Caco-2 (cell line): ENCODE results near the gene MMP19. TPM values are rescaled to one million over a fixed set of nuclear protein-coding genes. Genes with fewer than 3 reads are reported as not detected.
"Not testable (repeated sequence)": the region's sequence is repeated elsewhere in the genome, so short reads cannot be mapped to it uniquely, and the experiment has no call there.

ENCODE experiments used
- BruUV-seq: library from RNA; stranded (reverse); fragments of 400-500 nt; replicated peaks from 2 replicates; lab custom pipeline; 2021; lab: Mats Ljungman, UMichigan
- CTCF ChIA-PET: fragments of 300-600 bp; sonication (Branson Sonifier 250); formaldehyde crosslinking; loops from one replicate; lab custom pipeline; 2022; ENCODE audit warnings: antibody characterized with exemption; lab: Charles Lee
- POLR2A ChIA-PET: fragments of 300-600 bp; sonication (Branson Sonifier 250); formaldehyde crosslinking; loops from one replicate; lab custom pipeline; 2022; ENCODE audit warnings: antibody characterized with exemption; lab: Charles Lee
- DNase-seq, 2 experiments: peaks; one replicate each; pipeline versions ENCODE4 v3.0.0 to v3.0.0-alpha.2; 2020 to 2022
- H3K27me3 ChIP-seq: replicated peaks from 2 replicates; pipeline ENCODE4 v1.6.0; 2011; ENCODE audit warnings: low read length; ENCODE audit not compliant: control insufficient read depth, insufficient read depth
- H3K36me3 ChIP-seq: 2 replicates; pipeline ENCODE4 v1.5.1; 2011; ENCODE audit warnings: low read length; ENCODE audit not compliant: control insufficient read depth, insufficient read depth
- H3K4me1 ChIP-seq: fragments of 250-450 bp; sonication (Bioruptor Pico); 2 replicates; pipeline ENCODE4 v1.5.1; 2020; ENCODE audit warnings: mild to moderate bottlenecking
- H3K4me3 ChIP-seq: 2 replicates; pipeline ENCODE4 v1.5.1; 2011; ENCODE audit warnings: low read depth, mild to moderate bottlenecking, control low read depth, low read length
- H3K9me3 ChIP-seq: fragments of 250-450 bp; sonication (Bioruptor Pico); 2 replicates; pipeline ENCODE4 v1.5.1; 2020; ENCODE audit warnings: mild to moderate bottlenecking, moderate library complexity
- H3K27ac Mint-ChIP-seq: one replicate; pipeline ENCODE4 v1.8.0; 2022; ENCODE audit warnings: mixed read lengths; ENCODE audit not compliant: unreplicated experiment
- H3K27me3 Mint-ChIP-seq: one replicate; pipeline ENCODE4 v1.8.0; 2022; ENCODE audit warnings: mixed read lengths; ENCODE audit not compliant: insufficient read depth, unreplicated experiment
- H3K36me3 Mint-ChIP-seq: one replicate; pipeline ENCODE4 v1.8.0; 2022; ENCODE audit warnings: mild to moderate bottlenecking, mixed read lengths; ENCODE audit not compliant: insufficient read depth, unreplicated experiment
- H3K4me1 Mint-ChIP-seq: one replicate; pipeline ENCODE4 v1.8.0; 2022; ENCODE audit warnings: low read depth, mixed read lengths; ENCODE audit not compliant: unreplicated experiment
- H3K4me3 Mint-ChIP-seq: one replicate; pipeline ENCODE4 v1.8.0; 2022; ENCODE audit warnings: mild to moderate bottlenecking, moderate library complexity, mixed read lengths; ENCODE audit not compliant: unreplicated experiment
- H3K9me3 Mint-ChIP-seq: one replicate; pipeline ENCODE4 v1.8.0; 2022; ENCODE audit warnings: mixed read lengths; ENCODE audit not compliant: unreplicated experiment
- intact Hi-C: fragments of 100-400 bp; cut with micrococcal nuclease; formaldehyde crosslinking; loops from one replicate; pipeline ENCODE4 v1.10.0; 2022; ENCODE audit not compliant: unreplicated experiment
- total RNA-seq: library from RNA; stranded (reverse); gene quantifications from 2 replicates; pipeline ENCODE4 v1.2.3, GENCODE V29; 2022
- TF ChIP-seq, protein P1 (sequence below), 2 experiments: fragments of 200-600 bp in 1 of 2; IDR thresholded peaks; 1 replicate in 1 of 2; 2 replicates in 1 of 2; pipeline versions ENCODE4 v1.5.1 to v1.8.0; 2011 to 2022; ENCODE audit warnings: antibody characterized with exemption in 1 of 2, control low read depth in 1 of 2, inconsistent platforms in 1 of 2, low read depth in 1 of 2, low read length in 1 of 2, mild to moderate bottlenecking in 1 of 2, moderate library complexity in 1 of 2; ENCODE audit not compliant: insufficient read depth in 1 of 2, severe bottlenecking in 1 of 2, unreplicated experiment in 1 of 2

The MMP19 gene
- total RNA-seq, 1 experiment from 2014 or later: 2.2 TPM

- CTCF ChIA-PET: no interaction called here
- Histone ChIP-seq H3K9me3 (no peaks in the 10 kb centered on the region), H3K36me3 (no peaks in the 10 kb centered on the region; the same call in 1 of the 2 replicates), H3K4me3 (no peak overlapping the region), H3K27me3 (no peaks in the 10 kb centered on the region), H3K4me1 (peaks cover 9% of the 10 kb centered on the region)
- TF ChIP-seq, protein P1, sequence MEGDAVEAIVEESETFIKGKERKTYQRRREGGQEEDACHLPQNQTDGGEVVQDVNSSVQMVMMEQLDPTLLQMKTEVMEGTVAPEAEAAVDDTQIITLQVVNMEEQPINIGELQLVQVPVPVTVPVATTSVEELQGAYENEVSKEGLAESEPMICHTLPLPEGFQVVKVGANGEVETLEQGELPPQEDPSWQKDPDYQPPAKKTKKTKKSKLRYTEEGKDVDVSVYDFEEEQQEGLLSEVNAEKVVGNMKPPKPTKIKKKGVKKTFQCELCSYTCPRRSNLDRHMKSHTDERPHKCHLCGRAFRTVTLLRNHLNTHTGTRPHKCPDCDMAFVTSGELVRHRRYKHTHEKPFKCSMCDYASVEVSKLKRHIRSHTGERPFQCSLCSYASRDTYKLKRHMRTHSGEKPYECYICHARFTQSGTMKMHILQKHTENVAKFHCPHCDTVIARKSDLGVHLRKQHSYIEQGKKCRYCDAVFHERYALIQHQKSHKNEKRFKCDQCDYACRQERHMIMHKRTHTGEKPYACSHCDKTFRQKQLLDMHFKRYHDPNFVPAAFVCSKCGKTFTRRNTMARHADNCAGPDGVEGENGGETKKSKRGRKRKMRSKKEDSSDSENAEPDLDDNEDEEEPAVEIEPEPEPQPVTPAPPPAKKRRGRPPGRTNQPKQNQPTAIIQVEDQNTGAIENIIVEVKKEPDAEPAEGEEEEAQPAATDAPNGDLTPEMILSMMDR (IDR thresholded peaks at IDR 0.05; ENCODE audit: insufficient read depth in 1 of 2, low read depth in 1 of 2, low read length in 1 of 2, severe bottlenecking in 1 of 2, unreplicated experiment in 1 of 2): no peak
- H3K9me3 Mint-ChIP-seq: no peaks in the 10 kb centered on the region
- H3K27ac Mint-ChIP-seq: no peak overlapping the region
- H3K36me3 Mint-ChIP-seq: peaks cover 5% of the 10 kb centered on the region
- no peak overlapping the region for H3K4me3 Mint-ChIP-seq
- no peak for DNase-seq
- BruUV-seq: no TSS peak
- POLR2A ChIA-PET: no interaction called here
- no peaks in the 10 kb centered on the region for H3K27me3 Mint-ChIP-seq
- peaks cover 15% of the 10 kb centered on the region for H3K4me1 Mint-ChIP-seq
- intact Hi-C loops: no loop called here
Observed at GRCh38 chr12:55838361-55838760, 4.4 kb downstream of the MMP19 start.

DNA sequence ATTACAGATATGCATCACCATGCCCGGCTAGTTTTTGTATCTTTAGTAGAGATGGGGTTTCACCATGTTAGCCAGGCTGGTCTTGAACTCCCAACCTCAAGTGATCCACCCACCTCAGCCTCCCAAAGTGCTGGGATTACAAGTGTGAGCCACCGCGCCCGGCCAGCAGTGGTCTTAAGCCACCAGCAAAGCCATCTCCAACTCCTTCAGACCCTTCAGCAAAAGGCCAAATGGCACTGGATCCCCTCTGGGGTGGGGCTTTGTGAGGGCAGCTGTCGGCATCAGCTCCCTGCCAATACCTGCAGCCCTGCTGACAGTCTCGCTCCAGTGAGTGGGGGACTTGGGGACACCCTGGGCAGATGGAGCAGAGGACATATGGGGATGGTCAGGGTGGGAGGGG, 8.3 kb downstream of the MMP19 start:
- intact Hi-C loops, H3K4me3 Mint-ChIP-seq, H3K27me3 Mint-ChIP-seq, H3K9me3 Mint-ChIP-seq, H3K36me3 ChIP-seq, H3K4me1 ChIP-seq, DNase-seq, BruUV-seq, H3K4me1 Mint-ChIP-seq, H3K27me3 ChIP-seq, H3K27ac Mint-ChIP-seq, H3K9me3 ChIP-seq, H3K4me3 ChIP-seq, CTCF ChIA-PET: not testable (repeated sequence)
- POLR2A ChIA-PET: interaction anchor here (0.5 kb wide), 1 partner anchor 30 kb away, joined by 3 read pairs; no protein-coding TSS in a partner anchor
- H3K36me3 Mint-ChIP-seq: peaks cover 20% of the 10 kb centered on the region

DNA sequence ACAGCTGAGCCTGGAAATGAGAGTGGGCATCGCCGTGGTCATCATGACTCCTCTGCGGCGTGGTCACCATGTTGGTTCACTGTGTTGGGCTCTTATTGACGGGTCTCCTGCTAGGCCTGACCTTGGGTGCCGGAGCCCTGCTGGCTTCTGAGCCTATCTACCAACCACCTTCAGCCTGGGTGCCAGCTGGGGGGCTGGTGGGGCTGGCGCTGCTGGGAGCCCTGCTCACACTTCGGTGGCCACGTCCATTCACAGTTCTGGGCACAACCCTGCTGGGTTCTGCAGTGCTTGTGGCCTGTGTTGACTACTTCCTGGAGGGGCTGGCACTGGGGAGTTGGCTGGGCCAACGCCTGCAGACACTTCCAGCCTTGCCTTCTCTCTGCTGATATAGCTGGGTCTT, 9.7 kb downstream of the MMP19 start:
- no TSS peak for BruUV-seq
- no peaks in the 10 kb centered on the region for H3K4me1 ChIP-seq
- POLR2A ChIA-PET: no interaction called here
- H3K4me1 Mint-ChIP-seq: no peaks in the 10 kb centered on the region
- no peak for DNase-seq
- H3K27me3 Mint-ChIP-seq: no peaks in the 10 kb centered on the region
- no peaks in the 10 kb centered on the region for H3K9me3 ChIP-seq
- intact Hi-C loops: no loop called here
- no peaks in the 10 kb centered on the region for H3K27me3 ChIP-seq
- no peak overlapping the region for H3K27ac Mint-ChIP-seq
- TF ChIP-seq, protein P1 (IDR thresholded peaks at IDR 0.05; ENCODE audit: insufficient read depth in 1 of 2, low read depth in 1 of 2, low read length in 1 of 2, severe bottlenecking in 1 of 2, unreplicated experiment in 1 of 2): no peak
- no peaks in the 10 kb centered on the region for H3K9me3 Mint-ChIP-seq
- CTCF ChIA-PET: no interaction called here
- H3K4me3 Mint-ChIP-seq: no peak overlapping the region
- no peak overlapping the region for H3K4me3 ChIP-seq
- H3K36me3 Mint-ChIP-seq: peaks cover 28% of the 10 kb centered on the region
- H3K36me3 ChIP-seq: no peaks in the 10 kb centered on the region; the same call in 1 of the 2 replicates
